OCI-LY3 (cell line): ENCODE data around the gene TF.

ENCODE experiments used
- CTCF ChIP-seq: fragments of 200-600, 300-600 bp; sonication (generic); IDR thresholded peaks from 2 replicates; pipeline ENCODE4 v1.5.1; 2014; ENCODE audit warnings: antibody characterized with exemption, low read length, low read depth
- EZH2phosphoT487 ChIP-seq: fragments of 200-600 bp; shearing (Covaris generic); IDR thresholded peaks from 2 replicates; pipeline ENCODE4 v1.6.1; 2018; ENCODE audit warnings: antibody characterized with exemption, mixed run types, low read depth

GRCh38 chr3:133734305-133734704 lies 11.9 kb upstream of the TF start:
- TF ChIP-seq CTCF (no peak), EZH2phosphoT487 (no peak)
